Kidney epithelial cell (primary cell): Measurements from ENCODE around the gene CCDC120. TPM values are rescaled to one million over a fixed set of nuclear protein-coding genes. Genes with fewer than 3 reads are reported as not detected.

ENCODE experiments used
- DNase-seq: peaks from one replicate; pipeline ENCODE4 v3.0.0-alpha.2; 2010; ENCODE audit warnings: low read depth
- H3K27me3 ChIP-seq: 2 replicates; pipeline ENCODE4 v1.6.0; 2011; ENCODE audit warnings: low read length; ENCODE audit not compliant: control insufficient read depth, insufficient read depth
- H3K36me3 ChIP-seq: 2 replicates; pipeline ENCODE4 v1.5.1; 2011; ENCODE audit warnings: low read length; ENCODE audit not compliant: control insufficient read depth, insufficient read depth
- H3K4me3 ChIP-seq: 2 replicates; pipeline ENCODE4 v1.5.1; 2011; ENCODE audit warnings: low read depth, mild to moderate bottlenecking, control low read depth, low read length
- total RNA-seq: library from RNA; depleted of rRNA; stranded (reverse); fragments of >200 nt; gene quantifications from 2 replicates; pipeline ENCODE4 v1.2.3, GENCODE V29; 2015
- TF ChIP-seq, protein P1 (sequence below): IDR thresholded peaks from 2 replicates; pipeline ENCODE4 v1.5.1; 2011; ENCODE audit warnings: mild to moderate bottlenecking, moderate library complexity, low read length, control low read depth, inconsistent platforms; ENCODE audit not compliant: insufficient read depth, poor library complexity, severe bottlenecking

Gene CCDC120
- total RNA-seq, 1 donor from 2014 or later, result 6.4 TPM

DNA sequence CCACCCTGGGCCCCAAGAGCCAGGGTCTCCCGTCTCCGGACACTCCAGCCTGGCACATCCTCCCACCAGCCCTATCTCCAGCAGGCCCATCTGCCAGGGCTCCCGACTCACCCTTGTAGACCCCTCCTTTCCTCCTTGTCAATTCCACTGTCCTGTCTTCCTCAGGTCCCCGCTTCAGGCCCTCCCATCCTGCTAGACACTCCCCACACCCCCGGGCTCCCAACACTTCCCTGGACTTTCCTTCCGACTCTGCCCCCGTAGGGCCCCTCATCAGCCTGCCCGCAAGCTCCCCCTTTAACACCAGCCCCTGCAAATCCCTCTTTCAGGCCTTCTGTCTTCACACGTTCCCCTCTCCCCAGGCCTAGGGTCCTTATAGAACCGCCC, 13.9 kb downstream of the CCDC120 start:
- H3K27me3 ChIP-seq, result no peaks in the 10 kb centered on the region
- TF ChIP-seq, protein P1, sequence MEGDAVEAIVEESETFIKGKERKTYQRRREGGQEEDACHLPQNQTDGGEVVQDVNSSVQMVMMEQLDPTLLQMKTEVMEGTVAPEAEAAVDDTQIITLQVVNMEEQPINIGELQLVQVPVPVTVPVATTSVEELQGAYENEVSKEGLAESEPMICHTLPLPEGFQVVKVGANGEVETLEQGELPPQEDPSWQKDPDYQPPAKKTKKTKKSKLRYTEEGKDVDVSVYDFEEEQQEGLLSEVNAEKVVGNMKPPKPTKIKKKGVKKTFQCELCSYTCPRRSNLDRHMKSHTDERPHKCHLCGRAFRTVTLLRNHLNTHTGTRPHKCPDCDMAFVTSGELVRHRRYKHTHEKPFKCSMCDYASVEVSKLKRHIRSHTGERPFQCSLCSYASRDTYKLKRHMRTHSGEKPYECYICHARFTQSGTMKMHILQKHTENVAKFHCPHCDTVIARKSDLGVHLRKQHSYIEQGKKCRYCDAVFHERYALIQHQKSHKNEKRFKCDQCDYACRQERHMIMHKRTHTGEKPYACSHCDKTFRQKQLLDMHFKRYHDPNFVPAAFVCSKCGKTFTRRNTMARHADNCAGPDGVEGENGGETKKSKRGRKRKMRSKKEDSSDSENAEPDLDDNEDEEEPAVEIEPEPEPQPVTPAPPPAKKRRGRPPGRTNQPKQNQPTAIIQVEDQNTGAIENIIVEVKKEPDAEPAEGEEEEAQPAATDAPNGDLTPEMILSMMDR, result no peak
- peak overlapping the region; percentile 69 for H3K4me3 ChIP-seq
- DNase-seq, result no peak
- H3K36me3 ChIP-seq, result no peaks in the 10 kb centered on the region

DNA sequence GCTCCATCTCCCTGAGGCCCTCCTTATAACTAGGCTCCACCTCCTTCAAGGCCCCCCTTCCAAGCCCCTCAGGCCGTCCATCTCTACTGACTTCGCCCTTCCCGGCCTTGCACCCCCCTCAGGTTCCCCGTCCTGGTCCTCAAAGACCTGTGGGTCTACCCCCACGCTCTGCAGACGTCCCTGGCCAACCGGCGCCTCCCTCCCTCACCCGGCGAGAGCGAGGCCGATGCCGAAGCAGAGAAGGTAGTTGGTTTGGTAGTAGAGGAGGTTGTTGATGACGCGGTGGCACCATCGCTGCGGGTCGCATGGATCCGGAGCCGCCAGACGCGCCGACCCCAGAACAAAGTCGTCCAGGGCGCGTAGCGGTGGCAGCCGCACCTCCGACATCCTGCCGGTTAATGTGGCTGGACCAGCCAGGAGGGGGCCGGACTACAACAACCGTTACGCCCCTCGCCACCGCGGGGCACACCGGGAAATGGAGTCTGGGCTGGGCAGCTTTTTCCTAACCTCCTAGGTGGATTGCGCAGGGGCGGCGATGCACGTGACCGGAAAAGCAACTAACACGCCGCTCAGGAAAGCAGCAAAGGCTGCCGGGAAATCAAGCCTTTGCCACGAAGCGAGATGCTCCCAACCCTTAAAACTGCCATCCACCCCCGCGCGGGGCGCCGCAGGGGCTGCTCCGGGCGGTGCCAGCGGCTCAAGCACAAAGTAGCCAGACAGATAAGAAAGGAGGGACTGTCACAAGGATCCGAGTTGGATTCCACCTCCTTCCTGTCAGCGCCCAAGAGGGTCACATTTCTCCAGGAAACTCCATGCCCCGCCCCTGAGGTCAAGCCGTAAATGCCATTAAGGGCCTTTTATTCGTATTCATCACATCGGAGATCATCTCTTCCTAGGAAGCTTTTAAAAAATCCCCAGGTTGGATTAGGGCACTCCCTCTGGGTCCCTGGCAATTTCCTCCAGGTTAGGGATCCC, 15.1 kb downstream of the CCDC120 start, which contains the start of gene PRAF2:
PRAF2 (minus strand) TSS at position 402 of the 975 bp plus-strand sequence; CDS start at position 387, 15 bp downstream.
- TF ChIP-seq, protein P1, result no peak
- H3K4me3 ChIP-seq, result peak within 1 kb of the TSS; percentile 69
- H3K27me3 ChIP-seq, result no peaks in the 10 kb centered on the region
- no peaks in the 10 kb centered on the region for H3K36me3 ChIP-seq
- DNase-seq, result peak; percentile 62

DNA sequence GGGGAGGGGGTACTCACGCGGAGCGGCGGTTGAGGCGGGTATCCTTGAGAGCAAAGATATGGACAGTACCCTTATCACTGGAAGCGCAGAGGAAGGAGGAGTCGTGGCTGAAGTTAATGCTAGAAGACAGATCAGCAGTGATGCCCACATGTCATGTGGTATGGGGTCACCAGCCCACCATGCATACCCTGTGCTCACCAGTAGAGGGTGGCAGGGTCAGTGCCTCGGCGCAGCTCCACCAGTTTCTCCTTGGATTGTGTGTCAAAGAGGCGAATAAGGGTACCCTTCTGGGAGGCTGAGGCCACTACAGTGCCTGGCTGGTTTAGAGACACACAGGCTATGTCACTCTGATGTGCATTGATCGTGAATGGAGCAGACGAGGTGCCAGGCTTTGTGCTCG, 16.5 kb downstream of the CCDC120 start:
- TF ChIP-seq, protein P1, result no peak
- Histone ChIP-seq H3K27me3 (no peaks in the 10 kb centered on the region), H3K36me3 (no peaks in the 10 kb centered on the region), H3K4me3 (no peak overlapping the region)
- no peak for DNase-seq

DNA sequence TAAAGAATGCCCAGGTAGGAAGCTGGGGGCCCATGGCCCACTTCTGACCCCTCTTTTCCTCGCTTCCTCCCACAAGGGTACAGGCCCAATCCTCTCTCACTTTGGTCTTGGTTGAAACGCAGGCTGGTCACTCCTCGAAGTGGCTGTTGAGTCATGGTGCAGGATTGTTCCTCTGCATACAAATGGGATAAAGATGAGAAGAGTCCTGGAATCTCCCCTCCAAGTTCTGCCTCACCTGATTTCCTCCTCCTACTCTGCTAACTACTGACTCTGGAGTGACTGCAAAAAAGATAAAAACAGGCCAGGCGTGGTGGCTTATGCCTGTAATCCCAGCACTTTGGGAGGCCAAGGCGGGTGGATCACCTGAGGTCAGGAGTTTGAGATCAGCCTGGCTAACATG, 19.1 kb downstream of the CCDC120 start:
- no peak for DNase-seq
- Histone ChIP-seq H3K36me3 (no peaks in the 10 kb centered on the region), H3K4me3 (no peak overlapping the region), H3K27me3 (no peaks in the 10 kb centered on the region)
- TF ChIP-seq, protein P1, result no peak

DNA sequence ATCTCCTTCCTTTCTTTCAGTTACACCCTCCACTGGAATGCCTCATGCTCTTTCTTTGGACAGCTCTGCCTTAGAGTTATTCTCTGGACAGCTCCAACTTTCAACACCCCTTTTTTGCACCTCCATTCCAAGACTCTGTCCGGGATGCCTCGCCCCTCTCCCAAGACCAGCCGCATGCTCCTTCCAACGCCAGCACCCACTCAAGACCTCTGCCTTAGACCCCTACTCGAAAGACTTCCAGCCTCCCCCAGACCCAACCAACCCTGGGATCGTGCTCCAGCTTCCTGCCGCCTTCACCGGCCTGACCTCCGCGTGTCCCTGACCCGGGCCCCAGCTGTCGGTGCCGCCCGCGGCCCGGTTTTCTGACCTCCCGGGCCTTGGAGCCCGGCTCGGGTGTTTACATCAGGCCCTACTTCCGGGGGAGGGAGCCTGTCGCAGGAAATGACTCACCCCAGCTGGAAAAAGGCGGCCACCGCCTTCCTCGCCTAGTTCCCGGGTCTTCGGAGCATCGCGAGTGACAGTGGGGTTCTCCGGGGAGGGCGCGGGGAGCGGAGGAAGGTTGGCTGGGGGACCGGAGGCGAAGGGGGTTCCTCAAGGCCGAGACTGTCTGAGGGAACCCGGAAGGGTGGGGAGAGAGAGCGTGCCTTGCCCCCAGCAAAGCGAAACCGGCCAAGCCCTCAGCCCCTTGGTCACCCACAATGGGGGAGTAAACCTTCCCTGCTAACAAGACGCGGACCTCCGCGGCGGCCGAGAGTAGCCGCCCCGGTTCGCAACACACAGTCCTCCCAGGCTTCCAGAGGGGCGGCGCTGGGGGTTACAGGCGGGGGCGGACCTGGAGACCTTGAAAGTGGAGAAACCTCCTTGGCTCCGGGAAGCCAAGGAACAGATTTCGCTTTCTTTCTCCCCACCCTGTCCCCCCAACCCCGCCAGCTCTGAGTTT, 21.0 kb downstream of the CCDC120 start, which contains the start of gene WDR45:
WDR45 (minus strand) TSS at position 399 of the 940 bp plus-strand sequence. CDS start 1,792 bp downstream, outside the sequence.
- Histone ChIP-seq H3K27me3 (no peaks in the 10 kb centered on the region), H3K4me3 (peak within 1 kb of the TSS; percentile 67), H3K36me3 (no peaks in the 10 kb centered on the region)
- no peak for DNase-seq
- TF ChIP-seq, protein P1, result no peak
